Body of pancreas (tissue), 4 donors: Measurements from ENCODE around the gene KIF26A.

Experiments
- POLR2A ChIP-seq, 3 donors: fragments of 450-650 bp; IDR thresholded peaks; one replicate each; pipeline ENCODE4 v1.6.1; 2016; ENCODE audit warnings: antibody characterized with exemption in 3 of 3, mild to moderate bottlenecking in 2 of 3
- TF ChIP-seq, protein P1 (sequence below), 7 experiments: fragments of 450-650 bp in 4 of 7; fragments of 200-600 bp in 3 of 7; sonication (generic) in 3 of 7; IDR thresholded peaks; one replicate each; pipeline ENCODE4 v1.5.1; 2016 to 2019; ENCODE audit warnings: antibody characterized with exemption in 7 of 7

DNA sequence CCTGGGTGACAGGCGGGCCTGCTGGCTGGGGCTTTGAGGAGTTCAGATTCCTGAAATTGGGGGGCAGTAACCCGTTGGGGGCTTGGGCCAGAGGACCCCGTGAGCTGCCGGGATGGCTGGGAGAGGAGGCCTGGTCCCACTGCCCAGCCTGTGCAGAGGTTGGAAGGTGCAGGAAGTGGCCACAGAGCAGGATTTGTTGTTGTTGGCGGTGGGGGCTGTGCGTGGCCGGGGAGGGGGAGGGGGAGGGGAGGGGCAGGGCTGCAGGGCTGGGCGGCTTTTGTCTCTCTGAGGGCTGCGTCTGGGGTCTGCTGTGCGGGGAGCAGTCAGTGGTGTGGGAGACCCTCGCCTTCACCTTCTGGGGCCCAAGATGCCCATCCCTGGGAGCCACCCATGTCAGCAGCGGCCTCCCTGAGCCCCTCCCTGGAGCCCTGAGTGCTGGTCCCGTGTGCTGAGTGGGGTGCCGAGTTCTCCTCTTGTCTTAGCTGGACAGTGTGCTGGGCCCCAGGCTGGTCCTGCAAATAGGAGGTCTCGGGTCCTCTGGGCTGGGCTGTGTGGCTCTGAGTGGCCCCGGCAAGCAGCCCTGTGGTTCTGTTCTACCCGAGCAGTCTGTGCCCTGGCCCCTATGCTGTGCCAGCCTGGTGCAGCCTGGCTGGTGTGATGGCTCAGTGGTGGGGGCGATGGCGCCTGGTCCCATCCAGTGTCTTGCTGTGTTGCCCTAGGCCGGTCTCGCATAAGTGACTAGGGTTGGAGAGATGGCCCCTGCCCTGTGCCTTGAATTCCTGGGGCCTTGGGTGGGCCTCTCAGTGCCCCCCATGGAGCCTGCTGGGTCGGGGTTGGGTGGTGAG, 10.3 kb downstream of the KIF26A start:
- no peak for TF ChIP-seq POLR2A (IDR thresholded peaks at IDR 0.05)
- TF ChIP-seq, protein P1, sequence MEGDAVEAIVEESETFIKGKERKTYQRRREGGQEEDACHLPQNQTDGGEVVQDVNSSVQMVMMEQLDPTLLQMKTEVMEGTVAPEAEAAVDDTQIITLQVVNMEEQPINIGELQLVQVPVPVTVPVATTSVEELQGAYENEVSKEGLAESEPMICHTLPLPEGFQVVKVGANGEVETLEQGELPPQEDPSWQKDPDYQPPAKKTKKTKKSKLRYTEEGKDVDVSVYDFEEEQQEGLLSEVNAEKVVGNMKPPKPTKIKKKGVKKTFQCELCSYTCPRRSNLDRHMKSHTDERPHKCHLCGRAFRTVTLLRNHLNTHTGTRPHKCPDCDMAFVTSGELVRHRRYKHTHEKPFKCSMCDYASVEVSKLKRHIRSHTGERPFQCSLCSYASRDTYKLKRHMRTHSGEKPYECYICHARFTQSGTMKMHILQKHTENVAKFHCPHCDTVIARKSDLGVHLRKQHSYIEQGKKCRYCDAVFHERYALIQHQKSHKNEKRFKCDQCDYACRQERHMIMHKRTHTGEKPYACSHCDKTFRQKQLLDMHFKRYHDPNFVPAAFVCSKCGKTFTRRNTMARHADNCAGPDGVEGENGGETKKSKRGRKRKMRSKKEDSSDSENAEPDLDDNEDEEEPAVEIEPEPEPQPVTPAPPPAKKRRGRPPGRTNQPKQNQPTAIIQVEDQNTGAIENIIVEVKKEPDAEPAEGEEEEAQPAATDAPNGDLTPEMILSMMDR (IDR thresholded peaks at IDR 0.05) = no peak
